Measurements from ENCODE around the gene HABP2. TPM values are rescaled to one million over a fixed set of nuclear protein-coding genes. Genes with fewer than 3 reads are reported as not detected.

HABP2 gene
- total RNA-seq, 2 donors from 2014 or later, result not detected

DNA sequence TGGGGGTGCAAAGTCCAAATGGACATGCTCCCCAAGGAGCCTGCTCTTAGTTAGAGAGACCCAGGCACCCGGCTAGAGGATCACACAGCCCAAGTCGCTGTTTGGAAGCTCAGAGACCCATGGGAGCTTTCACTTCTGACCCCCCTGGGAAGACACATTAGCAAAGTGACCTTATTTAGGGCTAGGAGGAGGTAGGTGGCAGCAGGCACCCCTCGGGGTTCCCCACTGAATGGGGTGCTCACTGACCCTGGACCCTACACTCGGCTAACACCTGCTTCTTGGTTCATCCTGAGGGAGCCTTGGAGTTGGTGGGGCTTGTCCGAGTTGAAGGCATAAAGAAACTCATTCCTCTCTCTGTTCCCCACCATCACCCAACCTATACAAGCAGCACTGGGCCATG, 27.1 kb upstream of the HABP2 start:
- DNase-seq (ENCODE audit: low spot score), result no peak

DNA sequence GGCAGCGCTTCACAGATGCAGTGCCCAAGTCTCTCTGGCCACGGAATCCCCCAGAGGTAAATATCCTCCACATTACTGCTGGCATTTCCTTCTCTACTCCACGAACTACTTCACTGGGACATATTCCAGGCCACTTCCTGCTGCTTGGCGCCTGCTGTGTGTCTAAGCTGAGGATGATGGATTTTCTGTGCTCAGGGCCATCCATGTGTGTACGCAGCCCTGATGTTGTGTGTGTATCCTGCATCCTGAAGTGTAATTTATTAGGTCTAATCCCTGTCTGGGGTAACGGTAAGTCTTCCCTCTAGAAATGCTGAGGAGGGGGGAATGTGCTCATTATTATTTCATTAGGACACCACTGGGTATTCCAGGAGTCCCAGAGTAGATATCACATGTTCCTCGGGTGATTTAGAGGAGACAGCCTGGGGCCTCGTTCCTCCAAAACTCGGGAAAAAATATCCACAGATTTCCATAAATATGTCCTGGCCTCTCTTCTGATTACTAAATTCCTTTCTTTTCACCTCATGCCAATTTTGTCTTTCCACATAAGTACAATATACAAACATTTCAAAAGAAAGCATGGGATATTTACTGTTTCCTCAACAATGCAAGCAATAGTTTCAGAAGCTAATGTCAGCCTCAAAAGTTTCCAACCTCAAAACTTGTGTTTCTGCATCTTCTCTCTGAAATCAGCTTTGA, 25.5 kb upstream of the HABP2 start:
- Histone ChIP-seq H3K4me3 (no peak overlapping the region), H3K27me3 (no peaks in the 10 kb centered on the region), H3K4me1 (no peaks in the 10 kb centered on the region), H3K36me3 (no peaks in the 10 kb centered on the region), H3K27ac (no peak overlapping the region), H3K9me3 (no peaks in the 10 kb centered on the region)
- TF ChIP-seq, protein P1, sequence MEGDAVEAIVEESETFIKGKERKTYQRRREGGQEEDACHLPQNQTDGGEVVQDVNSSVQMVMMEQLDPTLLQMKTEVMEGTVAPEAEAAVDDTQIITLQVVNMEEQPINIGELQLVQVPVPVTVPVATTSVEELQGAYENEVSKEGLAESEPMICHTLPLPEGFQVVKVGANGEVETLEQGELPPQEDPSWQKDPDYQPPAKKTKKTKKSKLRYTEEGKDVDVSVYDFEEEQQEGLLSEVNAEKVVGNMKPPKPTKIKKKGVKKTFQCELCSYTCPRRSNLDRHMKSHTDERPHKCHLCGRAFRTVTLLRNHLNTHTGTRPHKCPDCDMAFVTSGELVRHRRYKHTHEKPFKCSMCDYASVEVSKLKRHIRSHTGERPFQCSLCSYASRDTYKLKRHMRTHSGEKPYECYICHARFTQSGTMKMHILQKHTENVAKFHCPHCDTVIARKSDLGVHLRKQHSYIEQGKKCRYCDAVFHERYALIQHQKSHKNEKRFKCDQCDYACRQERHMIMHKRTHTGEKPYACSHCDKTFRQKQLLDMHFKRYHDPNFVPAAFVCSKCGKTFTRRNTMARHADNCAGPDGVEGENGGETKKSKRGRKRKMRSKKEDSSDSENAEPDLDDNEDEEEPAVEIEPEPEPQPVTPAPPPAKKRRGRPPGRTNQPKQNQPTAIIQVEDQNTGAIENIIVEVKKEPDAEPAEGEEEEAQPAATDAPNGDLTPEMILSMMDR (IDR thresholded peaks at IDR 0.05), result no peak
- no peak for DNase-seq (ENCODE audit: low spot score)

More for the DNA sequence above, 27.1 kb upstream of the HABP2 start:
- peaks cover 0 to 4% of the 10 kb centered on the region in 2 donors for H3K4me1 ChIP-seq
- H3K27ac ChIP-seq, result no peak overlapping the region
- no peaks in the 10 kb centered on the region for H3K36me3 ChIP-seq
- TF ChIP-seq, protein P1 (IDR thresholded peaks at IDR 0.05), result no peak
- H3K9me3 ChIP-seq, result no peaks in the 10 kb centered on the region
- no peaks in the 10 kb centered on the region for H3K27me3 ChIP-seq
- H3K4me3 ChIP-seq, result no peak overlapping the region

DNA sequence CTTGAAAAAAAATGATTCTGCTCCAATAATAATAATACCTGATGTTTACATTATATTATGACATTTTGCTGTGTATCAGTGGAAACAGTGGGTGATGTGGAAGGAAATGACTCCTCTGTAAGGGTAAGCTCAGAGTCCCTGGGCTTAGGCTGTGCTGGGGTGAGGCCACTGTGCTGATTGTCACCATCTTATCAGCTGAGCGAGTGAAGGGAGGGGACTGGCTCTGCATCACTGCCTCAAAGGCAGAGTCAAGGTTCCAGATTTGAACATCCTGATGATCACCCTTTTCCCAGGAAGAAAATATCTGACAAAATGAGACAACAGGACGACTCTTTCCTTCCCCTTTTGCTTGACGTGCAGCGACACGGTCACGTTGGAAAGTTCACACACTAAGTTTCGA, 24.0 kb upstream of the HABP2 start:
- Histone ChIP-seq H3K27ac (no peak overlapping the region), H3K27me3 (no peaks in the 10 kb centered on the region), H3K4me3 (no peak overlapping the region), H3K36me3 (no peaks in the 10 kb centered on the region), H3K9me3 (no peaks in the 10 kb centered on the region), H3K4me1 (no peaks in the 10 kb centered on the region)
- TF ChIP-seq, protein P1 (IDR thresholded peaks at IDR 0.05), result no peak
- no peak for DNase-seq (ENCODE audit: low spot score)

DNA sequence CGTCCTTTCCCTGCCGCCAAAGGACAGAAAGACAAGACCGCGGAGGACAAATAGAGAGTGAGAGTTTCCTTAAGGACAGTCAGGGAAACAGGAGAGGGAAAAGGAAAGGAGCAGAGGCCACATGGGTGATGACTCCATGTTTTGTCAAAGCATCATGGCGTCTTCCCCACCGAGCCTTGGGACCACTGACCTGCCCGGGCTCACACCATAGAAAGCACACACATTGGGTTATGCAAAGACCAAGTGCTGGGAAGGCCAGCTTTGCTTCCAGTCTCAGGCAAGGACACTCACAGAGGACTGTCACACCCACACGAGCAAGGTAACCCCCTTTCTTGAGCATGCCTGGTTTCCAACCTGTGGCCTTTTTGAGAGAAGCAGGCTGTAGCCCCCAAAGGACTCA, 23.3 kb upstream of the HABP2 start:
- DNase-seq (ENCODE audit: low spot score), result no peak

DNA sequence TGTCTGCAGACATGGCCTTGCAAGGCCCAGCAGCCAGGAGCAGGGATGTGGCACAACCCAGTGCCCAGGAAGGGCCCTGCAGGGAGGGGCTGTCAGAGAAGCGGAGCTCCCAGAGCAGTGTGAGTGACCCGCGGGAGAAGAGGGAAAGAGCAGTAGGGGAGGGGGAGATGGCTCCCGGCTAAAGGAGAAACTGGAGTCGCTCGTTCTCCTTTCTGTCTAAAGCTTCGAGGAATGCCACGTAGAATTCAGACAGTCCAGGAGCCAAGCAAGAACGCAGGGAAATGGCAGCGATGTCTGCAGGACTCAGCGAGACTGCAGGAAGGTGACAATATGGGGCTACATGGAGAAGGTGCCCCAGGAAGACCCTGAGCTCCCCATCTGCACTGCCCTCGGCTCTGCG, 22.4 kb upstream of the HABP2 start:
- Histone ChIP-seq H3K4me3 (no peak overlapping the region), H3K9me3 (no peaks in the 10 kb centered on the region), H3K36me3 (no peaks in the 10 kb centered on the region), H3K4me1 (no peaks in the 10 kb centered on the region), H3K27ac (no peak overlapping the region), H3K27me3 (no peaks in the 10 kb centered on the region)
- TF ChIP-seq, protein P1 (IDR thresholded peaks at IDR 0.05), result no peak
- DNase-seq (ENCODE audit: low spot score), result no peak

More for the DNA sequence above, 23.3 kb upstream of the HABP2 start:
- Histone ChIP-seq H3K36me3 (no peaks in the 10 kb centered on the region), H3K9me3 (no peaks in the 10 kb centered on the region), H3K27ac (no peak overlapping the region), H3K4me3 (no peak overlapping the region), H3K4me1 (no peaks in the 10 kb centered on the region), H3K27me3 (no peaks in the 10 kb centered on the region)
- TF ChIP-seq, protein P1 (IDR thresholded peaks at IDR 0.05), result no peak

DNA sequence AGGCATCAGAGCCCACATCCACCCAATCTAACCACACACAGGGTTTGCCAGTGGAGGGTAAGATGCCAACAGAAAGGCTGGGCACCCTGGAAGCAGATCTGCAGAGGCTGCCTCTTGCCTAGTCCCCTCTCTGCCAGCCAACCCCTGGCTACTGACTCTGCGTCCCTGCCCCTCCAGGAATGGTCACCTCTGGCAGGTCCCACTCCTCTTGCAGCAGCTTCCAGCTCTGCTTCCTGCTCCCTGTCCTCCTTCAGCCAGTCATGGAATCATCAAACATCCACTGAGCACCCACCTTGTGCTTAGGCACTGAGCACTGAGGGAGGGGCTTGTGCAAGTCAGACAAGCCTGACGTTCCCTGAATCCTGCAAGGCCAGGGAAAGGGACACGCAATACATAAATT, 20.1 kb upstream of the HABP2 start:
- H3K4me3 ChIP-seq, result no peak overlapping the region
- H3K36me3 ChIP-seq, result no peaks in the 10 kb centered on the region
- no peaks in the 10 kb centered on the region for H3K9me3 ChIP-seq
- no peaks in the 10 kb centered on the region for H3K4me1 ChIP-seq
- no peaks in the 10 kb centered on the region for H3K27me3 ChIP-seq
- DNase-seq (ENCODE audit: low spot score), result no peak
- TF ChIP-seq, protein P1 (IDR thresholded peaks at IDR 0.05), result no peak
- H3K27ac ChIP-seq, result no peak overlapping the region

All from right atrium auricular region (tissue), 2 donors.